Transverse colon (tissue), 4 donors: ENCODE measurements around the gene NASP. TPM values are rescaled to one million over a fixed set of nuclear protein-coding genes. Genes with fewer than 3 reads are reported as not detected.
A peak's percentile ranks its signal among the peaks of the same experiment; 100 is the strongest.

ENCODE experiments used
- DNase-seq: peaks from one replicate; pipeline ENCODE4 v3.0.0-alpha.2; 2019
- H3K27ac ChIP-seq, 4 donors: fragments of 200-600 bp; sonication (generic); 2 replicates each; pipeline ENCODE4 v1.5.1; 2016 to 2018; ENCODE audit warnings: inconsistent platforms in 4 of 4
- H3K27me3 ChIP-seq: fragments of 200-600 bp; sonication (generic); 2 replicates; pipeline ENCODE4 v1.5.1; 2017; ENCODE audit warnings: inconsistent platforms
- H3K36me3 ChIP-seq, 4 donors: fragments of 200-600 bp; sonication (generic); 2 replicates each; pipeline ENCODE4 v1.5.1; 2017 to 2019; ENCODE audit warnings: inconsistent platforms in 4 of 4
- H3K4me1 ChIP-seq, 4 donors: fragments of 200-600 bp; sonication (generic); 2 replicates each; pipeline ENCODE4 v1.5.1; 2017 to 2020; ENCODE audit warnings: inconsistent platforms in 4 of 4
- H3K4me3 ChIP-seq, 4 donors: fragments of 200-600 bp; sonication (generic); 1 replicate in 1 of 4; 2 replicates in 3 of 4; pipeline versions ENCODE4 v1.5.1 to v1.6.1; 2017 to 2019; ENCODE audit warnings: inconsistent platforms in 4 of 4
- H3K9me3 ChIP-seq, 2 donors: fragments of 200-600 bp; sonication (generic); 2 replicates each; pipeline ENCODE4 v1.5.1; 2017 to 2019; ENCODE audit warnings: inconsistent platforms in 2 of 2
- EP300 ChIP-seq: sonication (generic); formaldehyde crosslinking; IDR thresholded peaks from one replicate; pipeline ENCODE4 v1.6.1; 2017; ENCODE audit warnings: antibody characterized with exemption, low read depth
- POLR2A ChIP-seq: fragments of 450-650 bp; IDR thresholded peaks from one replicate; pipeline ENCODE4 v1.6.1; 2016; ENCODE audit warnings: antibody characterized with exemption, mild to moderate bottlenecking, moderate library complexity
- POLR2AphosphoS5 ChIP-seq, 3 donors: sonication (generic); formaldehyde crosslinking; IDR thresholded peaks; one replicate each; pipeline ENCODE4 v1.6.1; 2016; ENCODE audit warnings: antibody characterized with exemption in 3 of 3
- WGBS, 2 donors: methylation state at CpG; one replicate each; pipeline ENCODE4 v1.1.5; 2018; ENCODE audit warnings: low coverage in 1 of 2; 5-methylcytosine and 5-hydroxymethylcytosine counted together
- in situ Hi-C, 4 donors: fragments of 200-750 bp; cut with MboI; loops; one replicate each; pipeline versions ENCODE4 v1.15.0 to v1.15.1; 2017; ENCODE audit warnings: low sequenced_read_pairs in 3 of 4, low pct_ligation_motif_present in 1 of 4, low pct_unique_long_range_greater_than_20kb in 1 of 4
- intact Hi-C: fragments of 100-400 bp; cut with DNase I; formaldehyde crosslinking; loops from one replicate; pipeline ENCODE4 v1.15.1; 2023; ENCODE audit warnings: low total_unique reads
- total RNA-seq, 4 donors: library from RNA; depleted of rRNA; stranded (reverse); fragments of >200 nt; gene quantifications; one replicate each; pipeline ENCODE4 v1.1.0, GENCODE V29; 2016
- TF ChIP-seq, protein P1 (sequence below), 5 experiments: fragments of 200-600 bp in 3 of 5; fragments of 450-650 bp in 2 of 5; sonication (generic) in 3 of 5; IDR thresholded peaks; 1 replicate in 2 of 5; 2 replicates in 3 of 5; pipeline ENCODE4 v1.5.1; 2016 to 2017; ENCODE audit warnings: antibody characterized with exemption in 5 of 5, inconsistent platforms in 3 of 5, mild to moderate bottlenecking in 2 of 5, moderate library complexity in 1 of 5

The NASP gene
- total RNA-seq, 4 donors from 2014 or later: 34.4 to 62.2 (median 37.5) TPM

DNA sequence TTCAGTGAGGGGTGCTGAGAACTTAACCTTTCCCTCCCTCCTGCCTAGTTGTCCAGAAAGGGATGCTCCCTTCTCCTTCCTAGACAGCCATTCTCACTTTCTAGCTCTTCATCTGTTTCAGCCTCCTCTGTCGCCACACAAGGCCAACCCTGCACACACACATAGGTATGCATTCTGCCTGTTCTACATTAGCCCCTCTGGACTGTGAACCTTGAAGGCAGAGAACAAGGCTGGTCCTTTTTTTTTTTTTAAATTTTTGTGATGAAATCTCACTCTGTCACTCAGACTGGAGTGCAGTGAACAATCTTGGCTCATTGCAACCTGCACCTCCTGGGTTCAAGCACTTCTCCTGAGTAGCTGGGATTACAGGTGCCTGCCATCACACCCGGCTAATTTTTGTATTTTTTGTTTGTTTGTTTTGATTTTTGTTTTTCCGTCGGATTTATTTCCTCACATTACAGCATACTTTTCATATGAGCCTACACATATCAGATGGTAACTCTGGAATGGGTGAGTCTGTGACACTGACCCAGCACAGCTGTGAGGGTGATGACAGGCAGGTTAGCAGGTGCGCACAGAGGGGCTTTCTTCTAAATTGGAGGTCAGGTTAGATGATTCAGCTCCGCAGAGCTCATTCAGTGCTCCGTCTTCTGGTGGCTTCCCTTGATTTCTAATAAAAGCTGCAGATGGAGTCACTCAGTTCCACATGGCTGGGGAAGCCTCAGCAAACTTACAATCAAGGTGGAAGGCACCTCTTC lies 38.1 kb upstream of the NASP start:
- H3K27ac ChIP-seq: peak overlapping the region in 1 of 4 donors; percentile 8
- peaks cover 0 to 37% (median 9%) of the 10 kb centered on the region in 4 donors for H3K4me1 ChIP-seq

DNA sequence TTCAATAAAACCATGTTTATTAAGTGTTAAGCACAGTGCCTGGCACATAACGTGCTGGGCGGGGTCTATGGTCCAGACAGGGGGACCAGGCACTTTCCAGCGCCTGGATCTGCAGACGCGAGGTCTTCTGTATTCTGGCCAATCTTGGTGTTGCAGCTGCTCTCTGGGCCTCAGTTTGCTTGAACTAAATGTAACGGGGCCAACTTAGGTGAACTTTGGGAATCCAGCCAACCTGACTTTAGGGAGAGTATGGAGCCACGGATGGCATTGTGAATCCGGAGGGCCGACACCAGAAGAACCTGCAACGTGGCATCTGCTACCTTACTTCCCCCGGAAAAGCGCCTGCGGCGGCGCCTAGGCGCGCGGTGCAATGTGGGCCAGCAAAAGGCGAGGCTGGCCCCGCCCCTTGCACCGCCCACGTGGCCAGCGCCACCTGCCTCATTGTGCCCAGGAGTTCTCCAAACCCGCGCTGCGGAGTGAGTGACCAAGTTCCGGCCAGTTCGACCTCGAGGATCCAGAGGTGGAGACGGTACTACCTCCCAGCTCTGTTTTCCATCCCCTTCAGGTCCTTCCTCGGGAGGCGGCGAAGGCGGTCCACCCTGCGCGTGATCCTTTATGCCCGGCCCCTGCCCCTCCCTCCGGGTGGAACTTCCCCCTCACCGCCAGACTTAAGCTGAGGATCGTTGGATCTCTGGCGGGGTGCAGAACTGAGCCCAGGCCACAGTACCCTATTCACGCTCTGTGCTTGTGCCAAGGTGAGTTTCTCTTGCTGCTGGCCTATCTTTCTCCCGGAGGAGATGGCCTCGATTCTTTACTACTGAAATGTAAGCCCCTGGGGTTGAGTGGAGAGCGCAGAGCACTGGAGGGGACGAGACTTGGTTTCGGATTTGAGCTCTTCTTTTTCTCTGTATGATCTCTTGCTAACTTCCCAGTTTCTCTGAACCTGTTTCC lies 33.2 kb upstream of the NASP start, which contains the start of gene AKR1A1:
TSS of gene AKR1A1 (plus strand) at position 426 of the 951 bp plus-strand sequence. CDS start 10,969 bp downstream, outside the sequence.
- peak; percentile 92 for DNase-seq
- Histone ChIP-seq H3K9me3 (no peaks in the 10 kb centered on the region), H3K36me3 (no peaks in the 10 kb centered on the region), H3K4me3 (peak within 1 kb of the TSS; percentile 60 to 89 (median 66)), H3K27ac (peak within 1 kb of the TSS; percentile 87 to 89 (median 88)), H3K4me1 (peaks cover 17 to 36% (median 23%) of the 10 kb centered on the region in 4 donors), H3K27me3 (no peaks in the 10 kb centered on the region)
- intact Hi-C loops (loop anchor here (5.0 kb wide), 1 partner anchor 33 kb away; no protein-coding TSS in a partner anchor), in situ Hi-C loops (no loop called here)
- 0 to 4% methylated on average over 6 to 46 of the region's 47 CpGs for WGBS, 2 donors
- TF ChIP-seq EP300 (no peak), POLR2AphosphoS5 (IDR thresholded peaks at IDR 0.05) (peak; percentile 62 to 88 (median 77)), POLR2A (peak; percentile 77)
- TF ChIP-seq, protein P1, sequence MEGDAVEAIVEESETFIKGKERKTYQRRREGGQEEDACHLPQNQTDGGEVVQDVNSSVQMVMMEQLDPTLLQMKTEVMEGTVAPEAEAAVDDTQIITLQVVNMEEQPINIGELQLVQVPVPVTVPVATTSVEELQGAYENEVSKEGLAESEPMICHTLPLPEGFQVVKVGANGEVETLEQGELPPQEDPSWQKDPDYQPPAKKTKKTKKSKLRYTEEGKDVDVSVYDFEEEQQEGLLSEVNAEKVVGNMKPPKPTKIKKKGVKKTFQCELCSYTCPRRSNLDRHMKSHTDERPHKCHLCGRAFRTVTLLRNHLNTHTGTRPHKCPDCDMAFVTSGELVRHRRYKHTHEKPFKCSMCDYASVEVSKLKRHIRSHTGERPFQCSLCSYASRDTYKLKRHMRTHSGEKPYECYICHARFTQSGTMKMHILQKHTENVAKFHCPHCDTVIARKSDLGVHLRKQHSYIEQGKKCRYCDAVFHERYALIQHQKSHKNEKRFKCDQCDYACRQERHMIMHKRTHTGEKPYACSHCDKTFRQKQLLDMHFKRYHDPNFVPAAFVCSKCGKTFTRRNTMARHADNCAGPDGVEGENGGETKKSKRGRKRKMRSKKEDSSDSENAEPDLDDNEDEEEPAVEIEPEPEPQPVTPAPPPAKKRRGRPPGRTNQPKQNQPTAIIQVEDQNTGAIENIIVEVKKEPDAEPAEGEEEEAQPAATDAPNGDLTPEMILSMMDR (IDR thresholded peaks at IDR 0.05): no peak

More for the DNA sequence above, 38.1 kb upstream of the NASP start:
- 85 to 88% methylated on average over 4 to 7 of the region's 7 CpGs for WGBS, 2 donors
- no peak for DNase-seq
- intact Hi-C loops (no loop called here), in situ Hi-C loops (no loop called here)
- Histone ChIP-seq H3K4me3 (no peak overlapping the region), H3K36me3 (no peaks in the 10 kb centered on the region), H3K27me3 (no peaks in the 10 kb centered on the region), H3K9me3 (no peaks in the 10 kb centered on the region)
- no peak for TF ChIP-seq POLR2A
- TF ChIP-seq, protein P1 (IDR thresholded peaks at IDR 0.05): no peak
- no peak for TF ChIP-seq POLR2AphosphoS5 (IDR thresholded peaks at IDR 0.05)
- TF ChIP-seq EP300: no peak

DNA sequence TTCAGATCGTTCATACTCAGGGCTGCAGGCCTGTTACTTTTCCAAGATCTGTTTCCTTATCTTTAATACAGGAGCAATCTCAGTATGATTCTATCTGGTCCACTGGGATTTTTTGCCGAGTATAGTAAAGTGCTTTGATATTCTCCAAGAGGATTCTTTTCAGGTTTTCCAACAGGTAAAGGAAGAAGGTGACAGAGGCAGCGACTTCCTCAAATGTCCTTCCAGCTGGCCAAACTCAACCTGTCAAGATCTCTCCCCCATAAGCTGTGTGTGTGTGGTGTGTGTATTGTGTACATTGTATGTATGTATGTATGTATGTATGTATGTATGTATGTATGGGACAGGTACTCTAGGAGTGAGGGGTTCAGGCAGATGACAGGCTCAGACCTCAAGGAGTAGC lies 32.2 kb upstream of the NASP start:
- Histone ChIP-seq H3K36me3 (no peaks in the 10 kb centered on the region), H3K9me3 (no peaks in the 10 kb centered on the region), H3K27me3 (no peaks in the 10 kb centered on the region), H3K27ac (peak overlapping the region; percentile 87 to 89 (median 88)), H3K4me1 (peaks cover 17 to 36% (median 23%) of the 10 kb centered on the region in 4 donors), H3K4me3 (peak overlapping the region; percentile 60 to 89 (median 66))
- in situ Hi-C loops (no loop called here), intact Hi-C loops (loop anchor here (5.0 kb wide), 1 partner anchor 34 kb away; no protein-coding TSS in a partner anchor)
- TF ChIP-seq POLR2A: no peak
- no peak for TF ChIP-seq POLR2AphosphoS5 (IDR thresholded peaks at IDR 0.05)
- TF ChIP-seq EP300: no peak
- TF ChIP-seq, protein P1 (IDR thresholded peaks at IDR 0.05): no peak
- no peak for DNase-seq
- WGBS, 2 donors: 13% methylated on average over 3 of the region's 3 CpGs; no CpG with 5 or more reads in 1 of the 2 donors
